HCT116 (cell line): ENCODE results near the gene CAPZB. TPM values are rescaled to one million over a fixed set of nuclear protein-coding genes. Genes with fewer than 3 reads are reported as not detected.

Source experiments
- ATAC-seq: fragments of 200-7000 bp; cut with Tn5 transposase; 2 replicates; pipeline ENCODE4 v1.9.1; 2020; ENCODE audit warnings: mild to moderate bottlenecking, moderate library complexity
- BruUV-seq: library from RNA; stranded (reverse); fragments of 400-500 nt; replicated peaks from 2 replicates; lab custom pipeline; 2021; lab: Mats Ljungman, UMichigan
- CTCF ChIA-PET: fragments of 300-600 bp; sonication (Branson Sonifier 250); formaldehyde crosslinking; loops from one replicate; lab custom pipeline; 2021; ENCODE audit warnings: antibody characterized with exemption; lab: Charles Lee
- POLR2A ChIA-PET: fragments of 300-600, 350-600 bp; sonication (Branson Sonifier 250); formaldehyde crosslinking; loops from one replicate; lab custom pipeline; 2021; ENCODE audit warnings: antibody characterized with exemption; lab: Charles Lee
- RAD21 ChIA-PET, 2 experiments: fragments of 300-600 bp; sonication (Branson Sonifier 250); formaldehyde crosslinking; loops; one replicate each; lab custom pipeline; 2023; ENCODE audit warnings: low total read pairs in 2 of 2; ENCODE audit not compliant: uncharacterized antibody in 2 of 2, unreplicated experiment in 2 of 2, low non-redundant PET in 1 of 2; lab: Charles Lee
- DNase-seq: peaks from one replicate; pipeline ENCODE4 v3.0.0-alpha.2; 2010; ENCODE audit warnings: low read depth, low spot score
- H2AFZ ChIP-seq: fragments of 200-600 bp; shearing (Covaris generic), sonication (generic); 2 replicates; pipeline ENCODE4 v1.6.1; 2017; ENCODE audit warnings: low read depth, mixed run types, mixed read lengths, antibody characterized with exemption, low read length; ENCODE audit not compliant: poor library complexity, severe bottlenecking
- H3K27ac ChIP-seq: 2 replicates; pipeline ENCODE4 v1.5.1; 2012; ENCODE audit warnings: low read depth, low read length
- H3K27me3 ChIP-seq: fragments of 200-600 bp; sonication (generic); 2 replicates; pipeline ENCODE4 v1.6.1; 2016; ENCODE audit warnings: mixed run types, low read length, mixed read lengths; ENCODE audit not compliant: insufficient read depth
- H3K36me3 ChIP-seq, 2 experiments: fragments of 200-500 bp in 1 of 2; fragments of 200-600 bp in 1 of 2; sonication (Bioruptor generic) in 1 of 2; sonication (generic) in 1 of 2; 2 replicates each; pipeline versions ENCODE4 v1.5.1 to v1.6.1; 2014 to 2016; ENCODE audit warnings: low read length in 2 of 2, inconsistent platforms in 1 of 2, mixed read lengths in 1 of 2, mixed run types in 1 of 2; ENCODE audit not compliant: insufficient read depth in 2 of 2, control insufficient read depth in 1 of 2
- H3K4me1 ChIP-seq, 2 experiments: fragments of 200-600 bp in 1 of 2; sonication (generic) in 1 of 2; 2 replicates each; pipeline versions ENCODE4 v1.5.1 to v1.6.1; 2012 to 2017; ENCODE audit warnings: low read length in 2 of 2, inconsistent platforms in 1 of 2, mild to moderate bottlenecking in 1 of 2, mixed read lengths in 1 of 2, mixed run types in 1 of 2, moderate library complexity in 1 of 2; ENCODE audit not compliant: insufficient read depth in 2 of 2, control insufficient read depth in 1 of 2
- H3K4me2 ChIP-seq: fragments of 200-600 bp; sonication (generic); 2 replicates; pipeline ENCODE4 v1.6.1; 2017; ENCODE audit warnings: mixed run types, low read length, mixed read lengths
- H3K4me3 ChIP-seq, 2 experiments: fragments of 200-600 bp in 1 of 2; sonication (generic) in 1 of 2; replicated peaks in 1 of 2; 2 replicates each; pipeline ENCODE4 v1.5.1; 2011 to 2016; ENCODE audit warnings: low read length in 2 of 2, control low read depth in 1 of 2, low read depth in 1 of 2, mild to moderate bottlenecking in 1 of 2, mixed read lengths in 1 of 2, mixed run types in 1 of 2
- H3K79me2 ChIP-seq: fragments of 200-600 bp; sonication (generic); 2 replicates; pipeline ENCODE4 v1.6.1; 2017; ENCODE audit warnings: mild to moderate bottlenecking, mixed run types, low read length, moderate library complexity, mixed read lengths; ENCODE audit not compliant: insufficient read depth
- H3K9ac ChIP-seq: fragments of 200-600 bp; sonication (generic); 2 replicates; pipeline ENCODE4 v1.6.1; 2016; ENCODE audit warnings: low read length, mixed read lengths
- H3K9me2 ChIP-seq: fragments of 200-600 bp; sonication (generic), shearing (Covaris generic); 2 replicates; pipeline ENCODE4 v1.6.1; 2017; ENCODE audit warnings: mixed run types, mild to moderate bottlenecking, moderate library complexity; ENCODE audit not compliant: insufficient read depth
- H3K9me3 ChIP-seq, 2 experiments: fragments of 200-500 bp in 1 of 2; fragments of 200-600 bp in 1 of 2; sonication (Bioruptor generic) in 1 of 2; sonication (generic) in 1 of 2; 2 replicates each; pipeline ENCODE4 v1.6.1; 2014 to 2017; ENCODE audit warnings: low read length in 2 of 2, mixed read lengths in 2 of 2, inconsistent platforms in 1 of 2, low read depth in 1 of 2, mild to moderate bottlenecking in 1 of 2, mixed run types in 1 of 2, moderate library complexity in 1 of 2; ENCODE audit not compliant: control insufficient read depth in 1 of 2, insufficient read depth in 1 of 2
- H4K20me1 ChIP-seq: fragments of 200-600 bp; sonication (generic), shearing (Covaris generic); 2 replicates; pipeline ENCODE4 v1.6.1; 2017; ENCODE audit warnings: mixed run types, mild to moderate bottlenecking, moderate library complexity; ENCODE audit not compliant: insufficient read depth
- ELF1 ChIP-seq: IDR thresholded peaks from 2 replicates; pipeline ENCODE4 v1.6.1; 2012; ENCODE audit warnings: low read depth, borderline replicate concordance
- JUND ChIP-seq: IDR thresholded peaks from 2 replicates; pipeline ENCODE4 v1.6.1; 2012
- POLR2A ChIP-seq: IDR thresholded peaks from 2 replicates; pipeline ENCODE4 v1.7.0; 2011; ENCODE audit warnings: borderline replicate concordance; ENCODE audit not compliant: insufficient read depth, insufficient read length; ENCODE audit errors: extremely low read depth
- SP1 ChIP-seq: IDR thresholded peaks from 2 replicates; pipeline ENCODE4 v1.6.1; 2012; ENCODE audit warnings: low read depth
- ZBTB33 ChIP-seq: IDR thresholded peaks from 2 replicates; pipeline ENCODE4 v1.6.1; 2011; ENCODE audit warnings: mild to moderate bottlenecking, low read length, moderate library complexity; ENCODE audit not compliant: insufficient replicate concordance; ENCODE audit errors: extremely low read depth
- intact Hi-C: fragments of 100-400 bp; cut with micrococcal nuclease; formaldehyde crosslinking; loops from 2 replicates; pipeline ENCODE4 v1.10.0; 2022
- total RNA-seq: library from RNA; stranded (reverse); gene quantifications from one replicate; pipeline ENCODE4 v1.2.1, GENCODE V29; 2021; ENCODE audit not compliant: unreplicated experiment
- TF ChIP-seq, protein P1 (sequence below), 3 experiments: fragments of 200-600 bp in 1 of 3; sonication (generic) in 1 of 3; IDR thresholded peaks in 2 of 3; conservative IDR thresholded peaks in 1 of 3; 2 replicates each; pipeline ENCODE4 v1.5.1; 2012 to 2017; ENCODE audit warnings: low read depth in 2 of 3, low read length in 2 of 3, antibody characterized with exemption in 1 of 3, borderline replicate concordance in 1 of 3, control low read depth in 1 of 3, mild to moderate bottlenecking in 1 of 3, mixed read lengths in 1 of 3, mixed run types in 1 of 3, moderate library complexity in 1 of 3; ENCODE audit not compliant: insufficient read depth in 1 of 3

Gene CAPZB
- total RNA-seq, 1 experiment from 2014 or later, result 203 TPM

DNA sequence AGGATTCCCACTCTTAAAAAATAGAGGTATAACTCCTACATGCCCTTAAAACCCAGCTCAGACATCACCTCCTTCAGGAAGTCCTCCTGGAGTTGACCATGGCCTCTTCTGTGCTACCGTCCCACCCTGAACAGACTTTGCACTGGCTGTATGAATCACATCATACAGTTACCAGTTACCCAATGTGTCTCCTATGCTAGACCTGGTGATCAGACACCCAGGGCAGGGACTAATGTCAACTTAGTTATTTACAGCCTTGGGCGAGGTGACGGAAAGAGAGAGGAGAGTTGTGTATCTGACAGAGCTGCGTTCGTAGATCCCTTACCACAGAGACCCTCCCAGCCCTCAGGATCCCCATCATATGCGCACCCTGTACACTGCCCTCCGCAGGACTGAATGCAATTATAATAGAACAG lies 100.6 kb downstream of the CAPZB start:
- Histone ChIP-seq H3K4me3 (no peak overlapping the region), H3K27me3 (no peaks in the 10 kb centered on the region), H3K9ac (no peak overlapping the region), H3K9me2 (no peaks in the 10 kb centered on the region), H2AFZ (no peak overlapping the region), H3K9me3 (no peaks in the 10 kb centered on the region), H3K79me2 (peaks cover 39% of the 10 kb centered on the region), H3K27ac (no peak overlapping the region), H3K36me3 (peaks cover 0 to 2% of the 10 kb centered on the region in 2 experiments; a peak in 1 of 4 replicates), H3K4me2 (no peak overlapping the region), H4K20me1 (no peaks in the 10 kb centered on the region), H3K4me1 (no peaks in the 10 kb centered on the region; a peak in 1 of 4 replicates)
- intact Hi-C loops, result no loop called here
- ATAC-seq (no peak), DNase-seq (no peak)
- BruUV-seq, result no TSS peak
- RAD21 ChIA-PET, result no interaction called here
- TF ChIP-seq POLR2A (no peak), SP1 (no peak), JUND (no peak), ZBTB33 (no peak), ELF1 (no peak)
- TF ChIP-seq, protein P1, sequence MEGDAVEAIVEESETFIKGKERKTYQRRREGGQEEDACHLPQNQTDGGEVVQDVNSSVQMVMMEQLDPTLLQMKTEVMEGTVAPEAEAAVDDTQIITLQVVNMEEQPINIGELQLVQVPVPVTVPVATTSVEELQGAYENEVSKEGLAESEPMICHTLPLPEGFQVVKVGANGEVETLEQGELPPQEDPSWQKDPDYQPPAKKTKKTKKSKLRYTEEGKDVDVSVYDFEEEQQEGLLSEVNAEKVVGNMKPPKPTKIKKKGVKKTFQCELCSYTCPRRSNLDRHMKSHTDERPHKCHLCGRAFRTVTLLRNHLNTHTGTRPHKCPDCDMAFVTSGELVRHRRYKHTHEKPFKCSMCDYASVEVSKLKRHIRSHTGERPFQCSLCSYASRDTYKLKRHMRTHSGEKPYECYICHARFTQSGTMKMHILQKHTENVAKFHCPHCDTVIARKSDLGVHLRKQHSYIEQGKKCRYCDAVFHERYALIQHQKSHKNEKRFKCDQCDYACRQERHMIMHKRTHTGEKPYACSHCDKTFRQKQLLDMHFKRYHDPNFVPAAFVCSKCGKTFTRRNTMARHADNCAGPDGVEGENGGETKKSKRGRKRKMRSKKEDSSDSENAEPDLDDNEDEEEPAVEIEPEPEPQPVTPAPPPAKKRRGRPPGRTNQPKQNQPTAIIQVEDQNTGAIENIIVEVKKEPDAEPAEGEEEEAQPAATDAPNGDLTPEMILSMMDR (IDR thresholded peaks at IDR 0.05 in 2 of 3, conservative IDR thresholded peaks at IDR 0.05 in 1 of 3; ENCODE audit: borderline replicate concordance in 1 of 3, insufficient read depth in 1 of 3, low read depth in 2 of 3, low read length in 2 of 3), result no peak
- POLR2A ChIA-PET, result no interaction called here
- CTCF ChIA-PET, result no interaction called here
